Measurements from ENCODE around the gene TTLL10.
"Not testable (repeated sequence)": the region's sequence is repeated elsewhere in the genome, so short reads cannot be mapped to it uniquely, and the experiment has no call there.

Gene TTLL10

GRCh38 chr1:1187938-1188337 lies 14.3 kb downstream of the TTLL10 start:
- no peak for DNase-seq (ENCODE audit: low read depth in 2 of 2)

- no peak for DNase-seq (ENCODE audit: low read depth in 2 of 2)
Measured at GRCh38 chr1:1189111-1189510, 15.4 kb downstream of the TTLL10 start.

- DNase-seq (ENCODE audit: low read depth in 2 of 2), result no peak
Measured at GRCh38 chr1:1191734-1192133, 18.1 kb downstream of the TTLL10 start.

GRCh38 chr1:1194723-1195122 lies 21.0 kb downstream of the TTLL10 start:
- no peak for DNase-seq (ENCODE audit: low read depth in 2 of 2)

- not testable (repeated sequence) for DNase-seq (ENCODE audit: low read depth in 2 of 2)
Measured at GRCh38 chr1:1195726-1196125, 22.0 kb downstream of the TTLL10 start.

GRCh38 chr1:1196431-1197187 lies 22.9 kb downstream of the TTLL10 start:
- DNase-seq (ENCODE audit: low read depth in 2 of 2), result no peak

- DNase-seq (ENCODE audit: low read depth in 2 of 2), result no peak
Measured at GRCh38 chr1:1197188-1197500, 23.5 kb downstream of the TTLL10 start.

- no peak for DNase-seq (ENCODE audit: low read depth in 2 of 2)
Measured at GRCh38 chr1:1197551-1198422, 24.1 kb downstream of the TTLL10 start.

GRCh38 chr1:1198423-1199140 lies 24.9 kb downstream of the TTLL10 start:
- DNase-seq (ENCODE audit: low read depth in 2 of 2), result no peak

- DNase-seq (ENCODE audit: low read depth in 2 of 2), result no peak
Measured at GRCh38 chr1:1199141-1199960, 25.7 kb downstream of the TTLL10 start.

- DNase-seq (ENCODE audit: low read depth in 2 of 2), result no peak
Measured at GRCh38 chr1:1199961-1200875, 26.5 kb downstream of the TTLL10 start.

GRCh38 chr1:1200876-1201810 lies 27.5 kb downstream of the TTLL10 start:
- DNase-seq (ENCODE audit: low read depth in 2 of 2), result peak; percentile 76 to 86

- DNase-seq (ENCODE audit: low read depth in 2 of 2), result no peak
Measured at GRCh38 chr1:1202831-1203560, 29.3 kb downstream of the TTLL10 start.

GRCh38 chr1:1203561-1204424 lies 30.1 kb downstream of the TTLL10 start:
- no peak for DNase-seq (ENCODE audit: low read depth in 2 of 2)

- DNase-seq (ENCODE audit: low read depth in 2 of 2), result no peak
Measured at GRCh38 chr1:1204425-1204920, 30.8 kb downstream of the TTLL10 start.

GRCh38 chr1:1204998-1205768 lies 31.5 kb downstream of the TTLL10 start:
- no peak for DNase-seq (ENCODE audit: low read depth in 2 of 2)

Data from stimulated activated CD4-positive, alpha-beta T cell treated with anti-CD3 and anti-CD28 coated beads, Interleukin-4, amount 100 ng/mL, for 48 hours (primary cell).